ENCODE measurements around the gene PTAFR.

DNA sequence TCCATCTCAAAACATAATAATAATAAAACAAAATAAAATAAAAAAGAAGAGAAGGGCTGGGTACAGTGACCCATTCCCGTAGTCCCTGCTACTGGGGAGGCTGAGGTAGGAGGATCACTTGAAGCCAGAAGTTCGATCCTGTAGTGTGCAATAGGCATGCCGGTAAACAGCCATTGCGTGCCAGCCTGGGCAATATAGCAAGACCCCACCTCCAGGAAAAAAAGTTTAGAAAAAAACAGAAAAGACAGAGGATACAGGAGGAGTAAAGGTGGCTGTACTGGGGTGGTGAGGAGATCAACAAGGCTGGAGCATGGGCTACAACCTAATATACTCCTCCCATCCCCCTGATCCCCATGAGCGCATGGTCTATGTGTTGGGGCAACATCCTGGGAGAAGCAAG, 30.8 kb downstream of the PTAFR start:
- TF ChIP-seq POLR2AphosphoS5 (IDR thresholded peaks at IDR 0.05; ENCODE audit: low read depth, low read length) (no peak), SIN3A (IDR thresholded peaks at IDR 0.05; ENCODE audit: borderline replicate concordance, insufficient read depth, low read length) (no peak)
